ENCODE measurements around the gene FHIT. TPM values are rescaled to one million over a fixed set of nuclear protein-coding genes. Genes with fewer than 3 reads are reported as not detected.

Gene FHIT
- total and polyA plus RNA-seq, 2 of the 4 experiments (the other 2 are of a cell fraction) = 0.07 TPM; not detected in 1

- no peaks in the 10 kb centered on the region for H3K9me1 ChIP-seq (ENCODE audit: insufficient read depth, low read length)
- H3K4me1 ChIP-seq (ENCODE audit: control insufficient read depth, insufficient read depth, low read length) = no peaks in the 10 kb centered on the region
- H4K20me1 ChIP-seq (ENCODE audit: insufficient read depth, low read length) = no peaks in the 10 kb centered on the region
- H2AK5ac ChIP-seq (ENCODE audit: low read depth, low read length) = no peak overlapping the region
- no TSS peak for BruUV-seq (replicated peaks)
- H2AFZ ChIP-seq (replicated peaks; ENCODE audit: low read length, poor library complexity) = no peak overlapping the region
- no peak overlapping the region for H3K18ac ChIP-seq (ENCODE audit: low read depth, low read length)
- ChIA-PET CTCF (no interaction called here), POLR2A (ENCODE audit: unreplicated experiment) (no interaction called here)
- in situ Hi-C loops (cut with MboI; ENCODE audit: low sequenced_read_pairs) = no loop called here
- no peak overlapping the region for H2BK20ac ChIP-seq (ENCODE audit: low read depth, low read length)
- no peaks in the 10 kb centered on the region for H3K36me3 ChIP-seq (ENCODE audit: control insufficient read depth, insufficient read depth, low read length)
- no peak overlapping the region for H3K9ac ChIP-seq (ENCODE audit: low read depth, low read length)
- WGBS, 2 experiments (ENCODE audit: extremely low coverage in 2 of 2, insufficient read length in 1 of 2) = no CpG with 5 or more reads among the region's 2 CpGs
- H3K14ac ChIP-seq (replicated peaks; ENCODE audit: low read depth, low read length) = no peak overlapping the region
- H2BK120ac ChIP-seq (ENCODE audit: low read depth, low read length) = no peak overlapping the region
- H3K23ac ChIP-seq (ENCODE audit: low read depth, low read length) = no peak overlapping the region
- H3K79me1 ChIP-seq (ENCODE audit: low read depth in 1 of 2, low read length in 2 of 2) = no peaks in the 10 kb centered on the region
- intact Hi-C loops (cut with micrococcal nuclease) = no loop called here
- H4K91ac ChIP-seq (ENCODE audit: insufficient read depth, low read depth, low read length) = no peak overlapping the region
- H3K56ac ChIP-seq (ENCODE audit: extremely low read depth, insufficient read depth, low read length) = no peak overlapping the region
- TF ChIP-seq MAFK (IDR thresholded peaks at IDR 0.05; ENCODE audit: low read depth, low read length) (no peak), USF2 (IDR thresholded peaks at IDR 0.05; ENCODE audit: low read depth, low read length) (no peak), FOS (IDR thresholded peaks at IDR 0.05; ENCODE audit: low read depth, low read length) (no peak), MAZ (IDR thresholded peaks at IDR 0.05; ENCODE audit: borderline replicate concordance, low read depth, low read length) (no peak), NFE2L2 (IDR thresholded peaks at IDR 0.05; ENCODE audit: low read depth, low read length) (no peak), SMC3 (IDR thresholded peaks at IDR 0.05; ENCODE audit: low read depth, low read length) (no peak), BHLHE40 (IDR thresholded peaks at IDR 0.05; ENCODE audit: low read depth, low read length) (no peak), MXI1 (IDR thresholded peaks at IDR 0.05; ENCODE audit: borderline replicate concordance, low read depth, low read length) (no peak), RCOR1 (IDR thresholded peaks at IDR 0.05; ENCODE audit: insufficient replicate concordance, low read length) (no peak), POLR2A (IDR thresholded peaks at IDR 0.05; ENCODE audit: low read depth, low read length) (no peak), CTCF (conservative IDR thresholded peaks at IDR 0.05; ENCODE audit: low read depth, low read length) (no peak), RAD21 (IDR thresholded peaks at IDR 0.05; ENCODE audit: low read length) (no peak), CHD1 (IDR thresholded peaks at IDR 0.05; ENCODE audit: low read depth, low read length) (no peak), CEBPB (IDR thresholded peaks at IDR 0.05; ENCODE audit: low read depth, low read length) (no peak), RFX5 (IDR thresholded peaks at IDR 0.05; ENCODE audit: low read depth, low read length) (no peak)
- TF ChIP-seq, protein P1, sequence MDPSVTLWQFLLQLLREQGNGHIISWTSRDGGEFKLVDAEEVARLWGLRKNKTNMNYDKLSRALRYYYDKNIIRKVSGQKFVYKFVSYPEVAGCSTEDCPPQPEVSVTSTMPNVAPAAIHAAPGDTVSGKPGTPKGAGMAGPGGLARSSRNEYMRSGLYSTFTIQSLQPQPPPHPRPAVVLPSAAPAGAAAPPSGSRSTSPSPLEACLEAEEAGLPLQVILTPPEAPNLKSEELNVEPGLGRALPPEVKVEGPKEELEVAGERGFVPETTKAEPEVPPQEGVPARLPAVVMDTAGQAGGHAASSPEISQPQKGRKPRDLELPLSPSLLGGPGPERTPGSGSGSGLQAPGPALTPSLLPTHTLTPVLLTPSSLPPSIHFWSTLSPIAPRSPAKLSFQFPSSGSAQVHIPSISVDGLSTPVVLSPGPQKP (IDR thresholded peaks at IDR 0.05; ENCODE audit: borderline replicate concordance, low read depth, low read length) = no peak
- H2BK5ac ChIP-seq (ENCODE audit: low read depth, low read length, poor library complexity, severe bottlenecking) = no peak overlapping the region
- ATAC-seq (ENCODE audit: low read depth) (no peak), DNase-seq (no peak)
- H4K5ac ChIP-seq (ENCODE audit: low read depth, low read length) = no peak overlapping the region
- H3K4me2 ChIP-seq (ENCODE audit: low read depth, low read length) = no peak overlapping the region
- no peaks in the 10 kb centered on the region for H3K27me3 ChIP-seq (ENCODE audit: control insufficient read depth, insufficient read depth, low read length)
- H2BK15ac ChIP-seq (ENCODE audit: low read depth, low read length) = no peak overlapping the region
- H3K4me3 ChIP-seq (ENCODE audit: insufficient read depth, low read depth, low read length) = no peak overlapping the region
- H3K4ac ChIP-seq (ENCODE audit: low read depth, low read length) = no peak overlapping the region
- no peaks in the 10 kb centered on the region for H3K9me3 ChIP-seq (ENCODE audit: control insufficient read depth, insufficient read depth, low read length)
- dilution Hi-C loops (cut with HindIII; ENCODE audit: low sequenced_read_pairs, unreplicated experiment) = no loop called here
- no peak overlapping the region for H3K27ac ChIP-seq (ENCODE audit: insufficient read depth, low read length)
- H2AK9ac ChIP-seq (replicated peaks; ENCODE audit: low read depth, low read length, poor library complexity) = no peak overlapping the region
- H4K8ac ChIP-seq (ENCODE audit: low read depth in 2 of 2, low read length in 2 of 2) = no peak overlapping the region
Measured at GRCh38 chr3:61224823-61225222, 26.4 kb downstream of the FHIT start.
